HG03045 (cell line): Measurements from ENCODE around the gene ALDH3B2.
"Not testable (repeated sequence)": the region's sequence is repeated elsewhere in the genome, so short reads cannot be mapped to it uniquely, and the experiment has no call there.

ENCODE experiments used
- ATAC-seq: cut with Tn5 transposase; IDR thresholded peaks from one replicate; pipeline ENCODE4 v1.9.1; 2021; ENCODE audit warnings: mild to moderate bottlenecking, moderate library complexity; ENCODE audit not compliant: unreplicated experiment

The ALDH3B2 gene, protein sequence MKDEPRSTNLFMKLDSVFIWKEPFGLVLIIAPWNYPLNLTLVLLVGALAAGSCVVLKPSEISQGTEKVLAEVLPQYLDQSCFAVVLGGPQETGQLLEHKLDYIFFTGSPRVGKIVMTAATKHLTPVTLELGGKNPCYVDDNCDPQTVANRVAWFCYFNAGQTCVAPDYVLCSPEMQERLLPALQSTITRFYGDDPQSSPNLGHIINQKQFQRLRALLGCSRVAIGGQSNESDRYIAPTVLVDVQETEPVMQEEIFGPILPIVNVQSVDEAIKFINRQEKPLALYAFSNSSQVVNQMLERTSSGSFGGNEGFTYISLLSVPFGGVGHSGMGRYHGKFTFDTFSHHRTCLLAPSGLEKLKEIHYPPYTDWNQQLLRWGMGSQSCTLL

DNA sequence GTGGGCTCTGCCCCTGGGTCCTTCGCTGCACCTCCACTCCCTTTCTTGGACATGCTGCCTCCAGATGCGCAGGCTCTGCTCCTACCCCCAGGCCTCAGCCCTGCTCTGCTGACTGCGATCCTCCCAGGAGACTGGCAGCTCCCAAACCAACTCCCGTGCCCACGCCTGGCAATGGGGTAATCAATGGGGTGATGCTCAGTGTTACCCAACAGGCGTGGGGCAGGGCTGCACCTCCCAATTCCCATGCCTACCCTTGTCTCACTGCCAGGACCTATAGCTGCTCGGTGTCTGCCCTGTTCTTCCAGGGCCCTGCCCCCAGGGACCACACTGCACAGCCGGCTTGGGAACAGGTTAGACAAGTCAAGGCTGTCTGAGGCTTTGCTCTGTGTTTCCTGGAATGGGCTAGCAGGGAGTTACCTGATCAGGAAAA lies at the start of gene ALDH3B2:
ALDH3B2 (minus strand) TSS at position 182 of the 430 bp plus-strand sequence. CDS start 7,688 bp downstream, outside the sequence.
- ATAC-seq: no peak

DNA sequence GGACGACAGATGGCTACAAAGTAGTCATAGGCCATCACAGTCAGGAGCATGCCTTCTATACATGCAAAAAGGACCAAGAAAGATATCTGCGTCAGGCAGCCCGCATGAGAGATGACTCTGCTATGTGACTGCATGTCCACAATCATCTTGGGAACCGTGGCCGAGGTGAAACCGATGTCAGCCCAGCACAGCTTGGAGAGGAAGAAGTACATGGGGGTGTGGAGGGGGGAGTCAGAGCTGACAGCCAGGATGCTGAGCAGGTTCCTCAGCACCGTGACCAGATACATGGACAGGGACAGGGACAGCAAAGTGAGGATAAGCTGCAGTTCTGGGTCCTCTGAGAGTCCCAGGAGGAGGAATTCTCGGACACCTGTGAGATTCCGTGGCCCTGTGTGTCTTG lies 48.6 kb upstream of the ALDH3B2 start:
- not testable (repeated sequence) for ATAC-seq

DNA sequence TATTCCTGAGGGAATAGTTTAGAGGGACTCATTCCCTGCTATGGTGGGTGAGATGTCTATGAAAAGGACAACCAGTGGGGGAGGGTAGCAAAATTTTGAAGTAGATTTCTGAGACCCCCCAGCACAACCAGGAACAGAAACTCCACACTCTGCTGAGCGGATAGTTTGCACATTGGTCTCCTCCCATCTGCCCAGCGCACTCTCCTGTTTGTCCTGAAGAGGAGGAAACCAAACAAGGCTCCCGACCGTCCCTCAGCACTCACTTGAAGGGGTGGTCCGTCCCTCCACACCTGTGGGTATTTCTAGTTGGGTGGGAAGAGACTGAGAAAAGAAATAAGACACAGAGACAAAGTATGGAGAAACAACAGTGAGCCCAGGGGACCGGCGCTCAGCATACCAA lies 41.8 kb upstream of the ALDH3B2 start:
- not testable (repeated sequence) for ATAC-seq

DNA sequence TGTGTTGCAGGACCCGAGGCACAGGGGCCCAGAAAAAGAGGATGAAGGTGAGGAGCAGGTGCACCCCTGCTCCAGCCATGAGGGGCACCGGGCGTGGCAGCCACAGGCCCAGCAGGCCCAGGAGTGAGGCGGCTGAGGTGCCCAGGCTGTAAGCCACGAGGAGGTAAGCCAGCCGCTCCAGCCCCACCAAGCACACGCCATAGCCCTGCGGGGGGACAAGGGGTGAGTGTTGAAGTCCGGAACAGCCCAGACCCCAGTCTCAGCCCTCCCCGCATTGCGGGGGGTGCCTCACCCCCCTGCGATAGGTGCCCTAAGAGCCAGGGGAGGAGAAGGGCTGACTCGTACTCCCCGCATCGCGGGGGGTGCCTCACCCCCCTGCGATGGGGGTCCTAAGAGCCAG lies 41.4 kb upstream of the ALDH3B2 start:
- not testable (repeated sequence) for ATAC-seq

DNA sequence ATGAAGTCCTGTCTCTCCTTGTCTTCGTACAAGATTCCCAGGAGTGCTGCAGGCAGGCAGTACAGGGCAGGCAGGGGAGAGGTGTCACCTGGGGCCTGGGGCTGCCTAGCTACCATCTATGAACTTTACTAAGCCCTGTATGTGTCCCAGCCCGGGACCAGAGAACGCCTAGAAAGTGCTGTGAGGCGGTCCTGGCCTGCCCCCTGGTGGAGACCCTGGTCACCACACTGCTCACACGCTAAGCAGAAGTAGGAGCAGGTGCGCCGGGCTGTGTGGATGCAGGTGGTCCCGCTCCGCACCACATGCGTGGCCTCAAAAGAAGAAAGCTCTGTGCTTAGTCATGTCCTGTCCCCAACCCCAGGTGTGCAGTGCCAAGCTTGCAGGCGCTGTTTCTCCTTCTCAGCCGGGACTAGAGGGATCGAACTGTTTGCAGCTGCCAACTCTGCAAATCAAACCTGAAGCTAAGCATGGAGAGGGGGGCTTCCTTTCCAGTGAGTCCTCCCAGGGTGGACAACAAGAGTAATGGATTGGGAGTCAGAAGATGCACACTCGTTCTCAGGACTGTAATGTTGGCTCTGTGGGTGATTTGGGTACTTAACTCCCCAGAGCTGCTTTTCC lies 39.6 kb upstream of the ALDH3B2 start:
- not testable (repeated sequence) for ATAC-seq

DNA sequence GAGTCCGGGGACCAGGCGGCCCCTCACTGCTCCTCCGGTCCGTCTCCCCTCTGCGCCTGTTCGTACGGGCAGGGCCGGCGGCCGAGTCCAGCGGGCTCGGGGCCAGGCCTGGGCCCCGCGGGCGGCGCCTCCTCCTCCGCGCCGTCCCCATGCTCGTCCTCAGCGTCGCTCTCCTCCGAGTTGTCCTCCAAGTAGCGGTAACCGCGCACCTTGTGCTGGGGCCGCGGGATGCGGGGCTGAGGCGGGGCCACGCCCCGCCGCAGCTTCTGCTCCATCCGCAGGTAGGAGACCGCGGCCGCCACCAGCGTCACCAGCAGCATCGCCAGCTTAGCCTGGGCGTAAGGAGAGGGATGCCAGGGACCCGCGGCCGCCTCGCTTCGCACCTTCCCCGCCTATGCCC lies 37.3 kb upstream of the ALDH3B2 start:
- ATAC-seq: not testable (repeated sequence)

DNA sequence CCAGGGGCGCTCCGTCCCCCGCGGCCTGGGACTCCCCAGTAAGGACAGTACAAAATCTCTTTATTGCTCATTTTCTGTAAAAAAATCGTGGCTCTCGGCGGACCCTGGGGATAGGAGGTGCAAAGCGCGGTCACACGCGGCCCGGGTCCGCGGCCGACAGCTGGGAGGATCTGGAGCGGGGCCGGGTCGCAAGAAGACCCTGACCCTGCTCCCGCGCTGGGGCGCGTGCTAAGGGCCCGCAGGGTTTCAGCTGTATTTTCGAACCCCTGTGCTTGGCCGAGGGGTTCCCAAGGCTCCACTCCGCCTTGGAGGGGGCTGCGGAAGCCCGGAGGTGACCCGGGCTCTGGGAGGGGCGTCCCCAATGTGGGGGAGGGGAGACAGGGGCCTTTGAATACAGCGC lies 36.8 kb upstream of the ALDH3B2 start:
- ATAC-seq: not testable (repeated sequence)

DNA sequence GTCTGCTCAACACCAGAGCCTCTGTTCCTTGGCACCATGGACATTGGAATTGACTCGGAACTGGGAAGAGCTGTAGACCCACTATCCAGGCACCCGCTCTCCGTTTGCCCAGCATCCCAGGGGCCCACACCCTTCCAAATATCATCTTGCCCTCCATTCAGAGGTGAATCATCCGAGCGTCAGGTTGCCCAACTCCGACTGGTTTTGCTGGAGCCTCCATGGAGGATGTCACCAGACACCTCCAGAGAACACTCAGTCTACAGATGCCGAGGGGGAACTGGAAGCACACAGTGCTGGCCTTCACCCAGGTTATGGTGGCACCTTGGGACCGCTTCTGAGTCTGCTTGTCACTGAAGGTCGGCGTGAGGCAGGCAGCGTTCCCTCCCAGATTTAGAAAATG lies 35.4 kb upstream of the ALDH3B2 start:
- ATAC-seq: not testable (repeated sequence)

DNA sequence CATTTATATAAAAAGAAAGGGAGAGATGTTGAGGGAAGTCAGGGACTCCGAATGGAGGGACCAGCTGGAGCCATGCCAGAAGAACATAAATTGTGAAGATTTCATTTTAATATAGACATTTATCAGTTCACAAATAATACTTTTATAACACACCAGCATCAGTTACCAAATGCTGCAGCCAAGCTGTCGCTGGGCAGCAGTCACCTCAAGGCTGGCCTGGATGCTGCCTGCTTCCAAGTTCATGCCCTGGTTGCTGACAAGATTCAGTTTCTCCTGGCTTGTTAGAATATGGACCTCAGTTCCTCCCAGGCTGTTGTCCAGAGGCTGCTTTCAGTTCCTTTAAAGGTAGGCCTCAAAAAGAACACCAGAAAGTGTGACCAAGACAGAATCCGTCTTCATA lies 30.8 kb upstream of the ALDH3B2 start:
- ATAC-seq: no peak

DNA sequence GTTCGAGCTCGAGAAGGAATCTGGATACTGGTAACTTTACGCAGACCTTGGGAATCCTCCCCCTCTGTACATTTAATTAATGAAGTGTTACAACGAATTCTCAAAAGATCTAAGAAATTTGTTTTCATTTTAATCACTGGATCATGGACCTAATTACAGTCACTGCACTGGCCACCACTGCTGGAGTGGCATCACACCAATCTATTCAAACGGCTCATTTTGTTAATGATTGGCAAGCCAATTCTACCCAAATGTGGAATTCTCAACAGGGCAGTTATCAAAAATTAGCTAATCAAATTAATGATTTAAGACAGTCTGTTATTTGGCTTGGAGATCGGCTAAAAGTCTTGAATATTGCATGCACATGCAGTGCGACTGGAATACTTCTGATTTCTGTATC lies 30.1 kb upstream of the ALDH3B2 start:
- no peak for ATAC-seq

DNA sequence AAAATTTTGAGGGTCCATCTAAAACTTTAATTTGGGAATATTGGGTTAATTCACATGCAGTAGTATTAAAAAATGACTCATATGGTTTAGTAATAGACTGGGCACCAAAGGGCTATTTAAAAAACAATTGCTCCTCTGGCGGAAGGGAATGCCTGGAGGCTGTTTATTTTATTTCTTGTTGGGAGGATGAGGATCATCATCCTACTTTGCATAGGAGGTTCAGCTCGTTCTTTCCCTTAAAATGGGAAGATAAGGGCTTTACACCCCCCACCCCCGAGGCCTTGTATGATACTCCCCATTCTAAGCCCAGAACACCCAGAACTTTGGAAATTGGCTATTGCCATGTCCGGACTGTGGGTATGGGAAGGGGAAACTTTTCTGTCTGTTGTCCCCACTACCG lies 29.3 kb upstream of the ALDH3B2 start:
- not testable (repeated sequence) for ATAC-seq

DNA sequence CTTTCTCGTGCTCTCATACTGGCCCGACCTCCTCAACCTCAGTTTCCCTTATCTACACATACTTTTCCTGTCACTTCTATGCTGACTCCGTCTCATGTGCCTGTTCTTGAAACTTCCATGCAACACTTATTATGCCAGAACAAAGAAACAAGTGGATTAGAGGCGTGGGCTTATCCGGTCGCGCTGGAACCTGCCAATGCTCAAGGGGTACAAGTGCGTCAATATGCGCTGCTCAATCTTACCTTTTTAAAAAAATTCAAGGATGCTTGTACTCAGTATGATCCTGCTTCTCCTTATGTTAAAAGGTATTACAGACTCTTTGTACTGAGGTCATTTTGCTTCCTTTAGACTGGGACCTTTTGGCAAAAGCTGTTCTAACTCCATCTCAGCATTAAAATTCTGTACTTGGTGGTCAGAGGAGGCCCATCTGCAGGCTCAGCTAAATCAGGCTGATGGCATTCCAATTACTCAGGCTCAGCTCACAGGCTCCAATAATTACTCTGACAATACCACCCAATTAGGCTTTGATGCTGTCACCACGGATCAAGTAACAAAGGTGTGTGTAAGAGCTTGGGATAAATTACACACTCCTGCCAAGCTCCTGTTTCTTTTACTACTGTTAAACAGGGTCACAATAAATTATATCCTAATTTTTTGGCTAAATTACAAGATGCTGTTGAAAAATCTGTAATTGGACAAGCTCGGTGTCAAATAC lies 26.3 kb upstream of the ALDH3B2 start:
- no peak for ATAC-seq

DNA sequence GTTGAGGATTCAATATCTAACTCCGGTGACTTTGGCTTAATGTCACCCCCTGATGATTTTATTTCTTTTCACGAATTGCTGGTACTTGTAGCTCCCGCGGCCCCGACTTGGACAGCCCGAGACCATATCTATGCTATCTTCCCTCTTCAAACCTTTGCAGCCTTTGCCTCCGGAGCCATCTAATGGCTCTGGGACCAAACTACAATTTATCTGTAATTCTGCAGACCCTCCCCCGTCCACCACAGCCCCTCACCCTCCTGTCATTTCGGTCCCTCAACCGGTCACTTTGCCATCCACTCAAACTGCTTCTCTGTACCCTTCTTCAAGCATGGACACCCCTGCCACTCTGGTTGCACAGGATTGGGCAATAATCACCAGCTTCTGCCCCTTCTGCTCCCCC lies 25.7 kb upstream of the ALDH3B2 start:
- ATAC-seq: no peak

DNA sequence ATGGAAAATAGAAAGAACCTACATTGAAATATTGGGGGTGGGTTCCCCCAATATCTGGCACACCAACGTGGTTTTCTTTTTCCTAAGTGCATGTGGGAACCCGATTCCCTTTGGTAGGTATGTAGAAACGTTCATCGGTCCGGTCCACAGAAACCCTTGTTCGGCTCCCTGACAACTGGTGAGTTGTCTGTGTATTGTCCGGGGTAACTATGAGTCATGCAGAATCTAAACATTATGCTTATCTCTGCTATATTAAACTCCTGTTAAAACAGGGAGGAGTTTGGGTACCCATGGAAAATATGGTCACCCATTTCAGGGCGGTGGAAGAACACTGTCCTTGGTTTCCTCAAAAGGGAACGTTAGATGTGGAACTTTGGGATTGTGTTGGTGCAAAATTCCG lies 25.1 kb upstream of the ALDH3B2 start:
- ATAC-seq: no peak

DNA sequence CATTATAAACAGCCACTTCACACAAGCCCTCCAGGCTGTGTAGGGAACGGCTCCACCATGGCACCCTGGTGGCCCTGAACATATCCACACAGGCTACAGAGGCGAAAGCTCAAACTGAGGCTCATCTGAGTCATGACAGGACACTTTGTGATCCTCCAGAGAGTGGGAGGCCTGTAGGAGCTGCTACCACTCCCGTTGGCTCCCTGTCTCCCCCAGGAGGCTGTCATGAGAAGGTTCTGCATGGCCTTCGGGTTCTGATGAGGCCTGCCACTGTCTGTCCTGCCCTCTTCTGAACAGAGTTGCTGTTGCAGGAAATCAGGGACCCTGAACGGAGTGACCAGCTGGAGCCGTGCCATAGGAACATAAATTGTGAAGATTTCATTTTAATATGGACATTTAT lies 23.8 kb upstream of the ALDH3B2 start:
- ATAC-seq: no peak

DNA sequence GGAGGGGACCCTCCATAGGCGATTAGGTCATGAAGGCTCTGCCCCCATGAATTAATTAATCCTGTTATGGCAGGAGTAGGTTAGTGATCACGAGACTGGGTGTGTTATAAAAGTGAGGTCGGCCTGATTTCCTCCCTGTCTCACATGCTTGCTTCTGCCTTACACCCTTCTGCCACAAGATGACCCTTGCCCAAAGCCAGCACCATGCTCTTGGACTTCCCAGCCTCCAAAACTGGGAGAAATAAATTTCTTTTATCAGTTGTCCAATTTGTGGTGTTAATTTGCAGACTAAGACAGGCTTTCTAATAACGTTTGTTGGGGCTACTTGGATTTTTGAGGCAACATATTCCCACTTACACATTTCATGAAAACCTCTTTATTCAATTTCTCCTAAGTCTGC lies 23.4 kb upstream of the ALDH3B2 start:
- no peak for ATAC-seq

DNA sequence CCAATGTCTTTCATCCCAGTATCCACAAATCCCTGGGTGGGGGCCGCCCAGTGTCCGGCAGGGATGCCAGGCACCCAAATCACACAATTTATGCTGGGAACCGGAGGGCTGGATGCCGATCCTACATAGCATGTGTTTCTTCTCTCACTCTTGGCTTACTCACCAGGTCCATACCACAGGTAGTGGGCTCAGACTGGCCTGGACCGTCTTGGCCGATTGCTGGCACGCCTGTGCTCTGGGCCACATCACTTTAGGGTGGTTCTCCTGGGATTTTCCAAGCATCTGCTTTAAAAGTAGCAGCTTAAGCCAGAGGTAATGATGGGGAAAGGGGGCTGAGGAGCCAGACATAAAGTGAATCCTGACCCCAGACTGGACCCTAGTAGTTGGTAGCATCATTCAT lies 22.6 kb upstream of the ALDH3B2 start:
- no peak for ATAC-seq

DNA sequence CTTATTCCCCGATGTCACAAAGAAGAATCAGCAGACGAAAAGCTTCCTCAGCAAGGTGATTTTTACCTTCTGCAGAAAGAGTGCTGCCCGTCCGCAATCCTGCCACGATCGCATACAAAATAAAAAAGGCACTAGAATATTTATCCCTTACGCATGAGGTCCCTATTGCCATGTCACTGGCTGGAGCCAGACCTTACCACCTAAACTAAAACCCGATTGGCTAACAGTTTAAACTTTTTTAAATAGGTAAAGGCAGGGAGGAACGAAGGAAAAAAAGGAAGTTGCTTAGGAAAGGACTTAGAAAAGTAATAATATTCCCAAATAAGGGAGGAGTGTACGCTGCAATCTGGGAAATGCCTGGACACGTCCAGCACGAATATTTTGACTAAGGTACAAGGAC lies 21.2 kb upstream of the ALDH3B2 start:
- ATAC-seq: no peak

DNA sequence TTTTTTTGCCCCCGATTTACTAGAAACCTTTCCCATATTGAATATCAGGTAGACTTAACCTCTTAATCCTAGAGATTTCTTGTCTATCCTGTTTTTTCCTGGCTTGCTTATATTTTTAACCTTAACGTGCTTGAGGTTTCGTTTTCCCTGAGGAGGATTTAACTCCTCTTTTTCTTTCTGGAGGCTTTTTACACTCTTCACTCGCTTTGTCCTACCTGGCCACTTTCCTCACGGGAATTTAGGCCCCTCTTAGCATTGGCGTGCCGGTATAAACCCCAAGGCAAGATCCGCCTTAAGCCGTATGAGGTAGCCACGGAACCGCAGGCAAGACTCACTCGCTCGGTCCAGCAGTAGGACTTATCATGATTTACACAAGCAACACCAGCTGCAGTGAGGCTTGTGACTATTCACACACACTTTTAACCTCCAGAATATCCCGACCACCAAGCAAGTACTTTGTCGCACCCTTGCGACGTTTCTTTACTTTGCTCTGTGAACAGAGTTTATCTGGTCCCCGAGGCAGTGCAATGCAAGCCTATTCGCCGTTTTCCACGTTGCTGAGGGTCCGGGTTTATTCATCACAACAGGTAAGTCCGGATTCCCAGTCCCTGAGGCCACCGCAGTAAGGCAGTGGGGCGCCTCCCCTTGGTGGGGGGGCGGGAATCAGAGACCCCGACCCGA lies 20.6 kb upstream of the ALDH3B2 start:
- ATAC-seq: no peak

DNA sequence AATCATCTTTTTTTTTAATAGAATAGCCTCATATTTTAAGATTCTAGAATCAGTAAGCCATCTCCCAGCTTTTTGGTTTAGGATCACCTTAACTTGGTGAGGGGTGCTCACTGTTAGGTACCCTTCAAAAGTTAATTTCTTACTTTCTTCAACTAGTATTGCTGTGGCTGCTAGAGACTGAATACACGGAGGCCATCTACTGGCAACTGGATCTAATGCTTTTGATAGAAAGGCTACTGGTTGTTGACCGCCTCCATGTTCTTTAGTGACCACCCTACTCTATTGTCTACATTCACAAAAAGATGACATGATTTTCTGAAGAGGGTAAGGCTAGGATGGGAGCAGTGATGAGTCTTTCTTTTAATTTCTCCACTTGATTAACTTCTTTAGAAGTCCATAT lies 16.7 kb upstream of the ALDH3B2 start:
- ATAC-seq: no peak

DNA sequence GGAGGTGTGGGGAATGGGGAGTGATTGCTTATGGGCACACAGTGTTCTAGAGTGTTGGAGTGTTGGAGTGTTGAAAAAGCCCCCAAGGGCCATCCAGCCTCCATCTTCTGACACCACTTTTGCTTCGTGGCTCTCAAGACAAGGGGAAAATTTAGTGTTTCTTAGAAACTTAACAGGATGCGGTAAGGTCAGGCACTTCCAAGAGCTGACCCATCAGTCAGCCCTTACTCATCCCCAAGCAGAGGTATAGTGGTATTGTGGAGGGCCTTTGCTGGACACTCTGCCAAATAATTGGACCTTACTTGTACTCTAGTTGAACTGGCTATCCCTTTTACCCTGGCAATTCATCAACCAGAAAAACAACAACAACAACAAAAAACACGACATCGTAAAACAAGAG lies 14.8 kb upstream of the ALDH3B2 start:
- ATAC-seq: no peak
